Renal pelvis (tissue), 12 donors: Measurements from ENCODE around the gene FAF1. TPM values are rescaled to one million over a fixed set of nuclear protein-coding genes. Genes with fewer than 3 reads are reported as not detected.
"Not testable (repeated sequence)": the region's sequence is repeated elsewhere in the genome, so short reads cannot be mapped to it uniquely, and the experiment has no call there.

Experiments used
- DNase-seq: peaks from one replicate; pipeline ENCODE4 v3.0.0-alpha.2; 2013
- long read RNA-seq, 16 experiments: transcript quantifications; one replicate each; lab custom pipeline, GENCODE V29; 2026
- polyA plus RNA-seq, 3 donors: library from polyadenylated mRNA; unstranded; fragments of 120-200 nt; gene quantifications; one replicate each; pipeline ENCODE4 v1.2.1, GENCODE V29; 2013; ENCODE audit not compliant: insufficient read length in 3 of 3

Gene FAF1
- 10 to 100 TPM; 52.6 to 64.8 (median 58.6) TPM for polyA plus RNA-seq
- long read RNA-seq, donor 1, full-length matches to known transcripts, result 7 of 7 reads
- long read RNA-seq, donor 1, partial matches to known transcripts, result 0 of 7 reads
- long read RNA-seq, donor 1, other reads (novel, unspliced or antisense), result 0 of 7 reads
- long read RNA-seq, donor 2, full-length matches to known transcripts, result 15 of 15 reads
- long read RNA-seq, donor 2, partial matches to known transcripts, result 0 of 15 reads
- long read RNA-seq, donor 2, other reads (novel, unspliced or antisense), result 0 of 15 reads
- long read RNA-seq, donor 3, full-length matches to known transcripts, result 5 of 5 reads
- long read RNA-seq, donor 3, partial matches to known transcripts, result 0 of 5 reads
- long read RNA-seq, donor 3, other reads (novel, unspliced or antisense), result 0 of 5 reads
- long read RNA-seq, donor 4, full-length matches to known transcripts, result 7 of 7 reads
- long read RNA-seq, donor 4, partial matches to known transcripts, result 0 of 7 reads
- long read RNA-seq, donor 4, other reads (novel, unspliced or antisense), result 0 of 7 reads
- long read RNA-seq, donor 5, full-length matches to known transcripts, result 6 of 6 reads
- long read RNA-seq, donor 5, partial matches to known transcripts, result 0 of 6 reads
- long read RNA-seq, donor 5, other reads (novel, unspliced or antisense), result 0 of 6 reads
- long read RNA-seq, donor 6, full-length matches to known transcripts, result 7 of 7 reads
- long read RNA-seq, donor 6, partial matches to known transcripts, result 0 of 7 reads
- long read RNA-seq, donor 6, other reads (novel, unspliced or antisense), result 0 of 7 reads
- long read RNA-seq, donor 7, full-length matches to known transcripts, result 5 of 5 reads
- long read RNA-seq, donor 7, partial matches to known transcripts, result 0 of 5 reads
- long read RNA-seq, donor 7, other reads (novel, unspliced or antisense), result 0 of 5 reads
- long read RNA-seq, donor 8, full-length matches to known transcripts, result 6 of 6 reads
- long read RNA-seq, donor 8, partial matches to known transcripts, result 0 of 6 reads
- long read RNA-seq, donor 8, other reads (novel, unspliced or antisense), result 0 of 6 reads
- long read RNA-seq, donor 9, full-length matches to known transcripts, result 10 of 10 reads
- long read RNA-seq, donor 9, partial matches to known transcripts, result 0 of 10 reads
- long read RNA-seq, donor 9, other reads (novel, unspliced or antisense), result 0 of 10 reads
- long read RNA-seq, donor 10, full-length matches to known transcripts, result 3 of 3 reads
- long read RNA-seq, donor 10, partial matches to known transcripts, result 0 of 3 reads
- long read RNA-seq, donor 10, other reads (novel, unspliced or antisense), result 0 of 3 reads
- long read RNA-seq, donor 11, full-length matches to known transcripts, result 6 of 6 reads
- long read RNA-seq, donor 11, partial matches to known transcripts, result 0 of 6 reads
- long read RNA-seq, donor 11, other reads (novel, unspliced or antisense), result 0 of 6 reads
- long read RNA-seq, donor 12, full-length matches to known transcripts, result 8 of 8 reads
- long read RNA-seq, donor 12, partial matches to known transcripts, result 0 of 8 reads
- long read RNA-seq, donor 12, other reads (novel, unspliced or antisense), result 0 of 8 reads
- long read RNA-seq, donor 13, full-length matches to known transcripts, result 1 of 6 reads
- long read RNA-seq, donor 13, partial matches to known transcripts, result 5 of 6 reads
- long read RNA-seq, donor 13, other reads (novel, unspliced or antisense), result 0 of 6 reads
- long read RNA-seq, donor 14, result 0 reads
- long read RNA-seq, donor 15, full-length matches to known transcripts, result 8 of 8 reads
- long read RNA-seq, donor 15, partial matches to known transcripts, result 0 of 8 reads
- long read RNA-seq, donor 15, other reads (novel, unspliced or antisense), result 0 of 8 reads
- long read RNA-seq, donor 16, full-length matches to known transcripts, result 7 of 7 reads
- long read RNA-seq, donor 16, partial matches to known transcripts, result 0 of 7 reads
- long read RNA-seq, donor 16, other reads (novel, unspliced or antisense), result 0 of 7 reads

DNA sequence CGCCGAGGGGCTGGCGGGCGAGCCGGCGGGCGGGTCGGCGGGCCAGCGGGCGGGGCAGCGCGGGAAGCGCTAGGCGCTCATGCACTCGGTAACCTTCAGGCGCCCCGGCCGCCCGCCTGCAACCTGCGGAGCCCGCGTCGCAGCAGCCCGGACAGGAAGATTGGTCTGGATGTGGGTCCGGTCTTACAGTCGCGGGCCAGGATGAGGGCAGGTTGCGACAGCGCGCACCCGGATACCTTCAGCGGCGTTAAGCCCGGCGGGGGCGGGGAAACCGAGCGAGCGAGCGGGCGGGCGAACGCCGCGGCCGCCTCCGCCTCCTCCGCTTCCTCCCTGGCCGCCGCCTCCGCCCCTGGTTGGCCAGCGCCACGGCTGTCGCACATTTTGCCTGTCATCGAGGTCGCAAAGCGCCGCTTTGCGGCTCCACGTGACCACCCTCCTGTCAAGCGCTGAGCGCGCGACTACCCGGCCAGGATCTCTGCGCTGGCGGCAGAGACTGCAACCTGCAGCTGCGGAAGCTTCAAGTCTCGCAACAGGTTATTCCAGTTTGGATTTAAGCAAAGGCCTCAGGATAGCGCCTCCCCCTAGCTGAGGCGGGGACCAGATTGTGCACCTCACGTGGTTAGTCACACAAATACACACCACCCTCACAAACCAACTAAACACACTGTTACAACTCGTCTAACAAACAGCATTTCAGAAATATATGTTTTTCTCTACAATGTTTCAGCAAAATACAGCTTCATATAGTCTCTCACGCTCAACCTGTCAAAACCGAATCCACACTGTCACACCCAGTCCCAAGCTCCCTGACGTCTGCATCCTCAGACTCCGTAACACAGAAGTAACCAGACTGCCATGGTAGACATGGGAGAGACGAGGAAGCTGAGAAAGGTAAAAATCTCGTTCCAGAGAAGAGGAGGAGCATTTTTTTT is at the start of gene FAF1:
Gene FAF1, minus strand, starts transcription at position 355 of the 932 bp plus-strand sequence. CDS start 456 bp downstream, outside the sequence.
- DNase-seq, result peak; percentile 97

DNA sequence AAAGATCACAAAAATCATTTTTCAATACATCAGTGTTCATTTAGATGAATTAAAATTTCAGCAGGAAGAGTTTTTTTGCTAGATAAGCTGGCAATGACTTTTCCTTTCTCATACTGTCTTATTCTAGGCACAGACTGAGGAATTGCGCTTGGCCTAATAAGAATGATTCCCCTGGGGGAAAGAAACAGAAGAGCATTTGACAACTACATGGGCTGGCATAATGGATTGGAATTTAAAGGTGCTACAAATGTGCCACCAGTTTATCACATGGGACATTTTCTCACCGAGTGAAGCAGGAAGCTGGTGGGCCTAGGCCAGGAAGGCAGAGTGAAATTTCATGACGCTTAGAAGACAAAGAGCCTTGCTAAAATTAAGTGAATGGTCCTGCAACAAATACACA is 49.3 kb upstream of the FAF1 start:
- DNase-seq, result no peak

DNA sequence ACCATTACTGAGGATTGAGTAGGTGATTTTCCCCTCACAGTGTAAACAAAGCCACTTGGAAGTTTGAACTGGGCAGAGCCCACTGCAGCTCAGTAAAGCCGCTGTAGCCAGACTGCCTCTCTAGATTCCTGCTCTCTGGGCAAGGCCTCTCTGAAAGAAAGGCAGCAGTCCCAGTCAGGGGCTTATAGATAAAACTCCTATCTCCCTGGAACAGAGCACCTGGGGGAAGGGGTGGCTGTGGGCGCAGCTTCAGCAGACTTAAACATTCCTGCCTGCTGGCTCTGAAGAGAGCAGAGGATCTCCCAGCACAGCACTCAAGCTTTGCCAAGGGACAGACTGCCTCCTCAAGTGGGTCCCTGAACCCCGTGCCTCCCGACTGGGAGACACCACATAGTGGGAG is 45.5 kb upstream of the FAF1 start:
- not testable (repeated sequence) for DNase-seq

DNA sequence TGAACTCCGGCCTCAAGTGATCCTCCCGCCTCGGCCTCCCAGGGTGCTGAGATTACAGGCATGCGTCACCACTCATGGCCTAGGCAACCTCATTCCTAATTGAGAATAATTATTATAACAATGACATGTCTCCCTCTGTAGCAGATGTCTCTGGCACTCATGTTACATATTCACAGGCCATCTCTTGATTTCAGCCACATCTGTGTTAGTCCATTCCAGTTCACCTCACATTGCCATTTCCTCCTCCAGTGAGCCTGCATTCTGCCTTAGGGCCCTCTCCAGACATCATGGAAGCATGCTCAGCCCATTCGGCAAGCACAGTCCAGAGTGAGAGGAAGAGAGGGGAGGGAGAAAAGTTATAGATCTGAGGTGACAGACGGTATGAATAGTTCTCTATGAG is 42.4 kb upstream of the FAF1 start:
- DNase-seq, result no peak

DNA sequence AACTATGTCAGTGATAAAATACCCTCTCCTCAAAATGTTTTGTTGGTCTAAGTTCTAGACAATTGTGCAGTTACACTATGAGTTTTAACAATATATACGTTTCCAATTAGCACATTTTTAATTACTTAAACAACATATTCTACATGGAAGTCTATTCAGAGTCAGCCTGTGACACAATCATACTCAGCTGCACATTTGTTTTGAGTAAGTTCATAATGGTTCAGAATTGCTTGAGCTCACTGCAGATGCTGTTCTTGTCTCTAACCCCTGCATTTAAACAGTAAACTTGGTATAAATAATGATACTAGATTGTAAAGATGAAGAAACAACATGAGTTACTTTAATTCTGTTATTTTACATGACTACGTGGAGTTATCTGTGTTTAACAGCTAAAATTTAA is 40.6 kb upstream of the FAF1 start:
- no peak for DNase-seq

DNA sequence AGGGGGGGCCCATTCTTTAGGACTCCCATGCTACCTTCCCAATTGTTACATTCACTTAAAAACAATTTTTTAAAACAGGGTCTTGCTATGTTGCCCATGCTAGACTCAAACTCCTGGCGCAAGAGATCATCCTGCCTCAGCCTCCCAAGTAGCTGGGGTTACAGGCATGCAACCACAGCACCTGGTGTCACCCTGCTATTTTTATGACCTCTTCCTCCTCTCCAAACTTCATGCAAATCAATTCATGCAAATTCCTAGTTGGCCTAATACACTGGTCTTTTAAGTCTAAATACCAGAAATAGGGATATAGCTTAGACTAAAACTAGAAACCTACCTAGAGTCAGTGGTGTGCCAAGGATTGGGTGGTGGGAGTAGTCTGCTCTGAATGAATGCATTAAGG is 40.1 kb upstream of the FAF1 start:
- DNase-seq, result no peak

DNA sequence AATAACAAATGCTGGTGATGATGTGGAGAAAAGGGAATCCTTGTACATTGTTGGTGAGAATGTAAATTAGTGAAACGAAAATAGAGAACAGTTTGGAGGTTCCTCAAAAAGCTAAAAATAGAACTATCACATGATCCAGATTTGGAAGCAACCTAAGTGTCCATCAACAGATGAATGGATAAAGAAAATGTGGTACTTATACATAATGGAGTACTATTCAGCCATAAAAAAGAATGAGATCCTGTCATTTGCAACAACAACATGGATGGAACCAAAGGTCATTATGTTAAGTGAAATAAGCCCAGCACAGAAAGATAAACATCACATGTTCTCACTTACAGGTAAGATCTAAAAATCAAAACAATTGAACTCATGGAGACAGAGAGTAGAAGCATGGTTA is 39.3 kb upstream of the FAF1 start:
- not testable (repeated sequence) for DNase-seq

DNA sequence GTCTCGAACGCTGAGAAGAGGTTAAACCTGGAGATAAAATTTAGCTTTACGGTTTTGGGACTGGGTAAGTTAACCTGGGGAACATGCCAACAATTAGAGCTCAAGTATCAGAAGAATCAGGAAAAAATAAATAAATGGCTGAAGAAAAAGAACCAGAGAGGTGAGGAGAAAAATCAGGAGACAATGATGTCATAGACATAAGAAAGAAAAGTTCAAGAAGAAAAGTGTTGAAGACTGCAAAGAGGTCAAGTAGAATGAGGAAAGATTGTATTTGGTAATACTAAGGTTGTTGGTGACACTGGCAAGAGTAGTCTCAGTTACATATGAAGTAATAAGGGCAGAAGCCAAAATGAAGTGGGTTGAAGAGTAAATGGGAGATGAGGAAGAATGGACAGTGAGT is 36.0 kb upstream of the FAF1 start:
- no peak for DNase-seq

DNA sequence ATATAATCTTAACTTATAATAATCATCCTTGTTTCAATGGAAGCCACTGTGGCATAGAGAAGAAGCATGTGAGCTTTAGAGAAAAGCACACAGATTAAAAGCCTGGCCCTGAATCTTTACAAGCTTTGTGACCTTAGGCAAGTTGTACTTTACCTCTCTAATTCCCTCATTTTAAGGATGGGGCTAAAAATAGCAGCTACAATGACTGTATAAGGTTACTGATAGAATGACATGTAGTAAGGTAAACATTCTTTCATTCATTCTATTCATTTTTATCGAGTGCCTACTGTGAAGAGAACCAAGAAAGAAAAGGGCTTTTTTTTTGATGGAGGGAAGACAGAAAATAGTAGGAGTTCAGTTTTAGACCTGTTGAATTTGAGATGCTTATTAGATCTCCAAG is 35.6 kb upstream of the FAF1 start:
- DNase-seq, result no peak

DNA sequence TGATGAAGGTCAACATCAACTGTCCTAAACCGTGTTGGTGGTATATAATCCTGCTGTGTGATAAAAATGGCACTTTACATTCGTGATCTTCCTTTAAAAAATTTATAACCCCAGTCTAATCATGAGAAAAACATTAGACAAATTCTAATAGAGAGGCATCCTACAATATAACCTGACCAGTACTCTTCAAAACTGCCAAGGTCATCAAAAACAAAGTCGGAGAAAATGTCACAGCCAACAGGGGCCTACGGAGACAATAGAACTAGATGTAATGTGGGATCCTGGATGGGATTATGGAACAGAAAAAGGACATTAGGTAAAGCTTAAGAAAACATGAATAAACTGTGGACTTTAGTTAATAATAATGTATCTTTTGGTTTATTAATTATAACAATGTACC is 34.9 kb upstream of the FAF1 start:
- DNase-seq, result no peak

DNA sequence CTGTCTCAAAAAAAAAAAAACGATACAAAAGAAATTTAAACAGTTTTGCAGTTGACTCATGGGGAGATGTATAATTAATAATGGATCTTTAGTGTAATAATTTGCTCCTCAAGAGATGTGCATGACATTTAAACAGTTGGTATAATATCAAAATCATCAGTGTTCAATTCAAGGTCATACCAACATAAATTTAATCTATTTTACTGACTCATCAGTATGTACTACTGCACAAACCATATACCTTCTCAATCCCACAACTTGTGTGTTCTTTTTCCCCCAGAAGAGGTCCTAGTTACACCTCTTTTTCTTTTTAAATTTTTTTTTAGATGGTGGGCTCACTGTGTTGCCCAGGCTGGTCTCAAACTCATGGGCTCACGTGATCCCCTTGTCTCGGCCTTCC is 33.6 kb upstream of the FAF1 start:
- no peak for DNase-seq

DNA sequence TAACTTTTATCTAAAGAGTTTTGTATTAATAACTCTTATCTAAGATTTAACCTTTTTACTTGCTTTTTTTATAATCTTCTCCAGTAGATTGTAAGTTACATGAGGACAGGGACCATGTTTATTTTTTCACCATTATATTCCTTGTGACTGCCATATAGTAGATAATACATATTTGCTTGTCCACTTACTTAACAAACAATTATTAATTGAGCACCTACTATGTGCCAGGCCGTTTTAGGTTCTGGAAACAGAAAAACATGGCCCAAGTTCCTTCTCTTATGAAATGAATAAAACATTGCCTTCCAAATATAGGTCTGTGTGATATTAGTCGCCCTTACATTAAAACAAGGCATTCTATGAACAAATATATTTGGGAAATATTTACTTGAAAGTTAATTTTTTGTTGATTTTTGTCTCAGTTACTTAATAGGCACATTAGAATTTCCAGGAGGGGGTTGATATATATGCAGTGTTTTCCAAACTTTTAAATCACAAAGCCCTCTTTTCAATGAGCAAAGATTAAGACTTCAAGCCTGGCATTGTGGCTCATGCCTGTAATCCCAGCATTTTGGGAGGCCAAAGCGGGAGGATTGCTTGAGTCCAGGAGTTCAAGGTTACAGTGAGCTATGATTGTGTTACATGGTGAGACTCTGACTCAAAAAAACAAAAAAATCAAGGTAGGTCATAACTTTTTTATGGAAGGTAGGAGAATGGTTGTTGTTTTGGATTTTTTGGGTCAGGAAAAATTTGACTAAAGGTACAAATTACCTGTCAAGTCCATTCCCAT is 32.7 kb upstream of the FAF1 start:
- no peak for DNase-seq

DNA sequence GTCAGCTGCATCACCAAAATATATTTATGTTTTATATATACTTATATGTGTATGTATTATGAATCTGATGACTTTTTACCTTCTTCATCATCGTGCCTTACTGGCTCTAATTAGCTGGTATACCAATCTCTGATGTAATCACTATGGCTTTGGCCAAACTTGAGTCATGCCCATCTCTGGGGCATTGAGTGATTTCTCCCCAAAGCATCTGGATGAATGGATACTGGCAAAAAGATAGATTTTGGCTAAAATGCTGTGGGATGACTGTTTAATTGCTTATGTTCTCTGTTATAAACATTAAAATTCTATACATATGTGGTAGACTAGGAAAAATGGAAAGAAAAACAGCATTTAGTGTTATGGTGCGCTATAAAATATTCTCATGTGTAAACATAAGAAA is 29.6 kb upstream of the FAF1 start:
- DNase-seq, result no peak

DNA sequence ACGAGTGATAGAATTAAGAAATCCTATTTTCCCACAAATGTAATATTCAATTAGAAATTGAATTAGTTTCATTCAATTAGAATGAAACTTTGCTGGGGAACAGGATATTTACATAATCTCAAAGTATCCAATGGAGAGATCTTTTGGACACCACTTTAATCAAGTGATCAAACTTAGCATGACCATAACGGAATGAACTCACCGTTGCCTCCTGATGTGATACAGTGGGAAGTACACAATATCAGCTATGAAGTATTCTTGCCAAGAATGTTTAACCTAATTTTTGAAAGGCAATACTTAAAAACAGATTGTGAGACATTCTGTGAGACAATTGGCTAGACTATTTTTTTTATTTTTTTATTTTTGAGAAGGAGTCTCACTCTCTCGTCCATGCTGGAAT is 26.6 kb upstream of the FAF1 start:
- DNase-seq, result no peak

DNA sequence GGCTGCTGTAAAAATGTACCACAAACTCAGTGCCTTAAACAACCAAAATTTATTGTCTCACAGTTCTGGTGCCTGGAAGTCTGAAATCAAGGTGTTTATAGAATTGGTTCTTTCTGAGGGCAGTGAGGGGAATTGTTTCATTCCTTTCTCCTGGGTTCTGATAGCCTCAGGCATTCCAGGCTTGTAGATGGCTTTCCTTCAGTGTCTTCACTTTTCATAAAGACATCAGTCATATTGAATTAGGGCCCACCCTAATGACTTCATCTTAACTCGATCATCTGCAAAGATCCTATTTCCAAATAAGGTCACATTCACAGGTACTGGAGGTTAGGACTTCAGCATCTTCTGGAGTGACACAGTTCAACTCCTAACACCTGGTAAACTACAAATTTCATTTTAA is 25.0 kb upstream of the FAF1 start:
- DNase-seq, result no peak

DNA sequence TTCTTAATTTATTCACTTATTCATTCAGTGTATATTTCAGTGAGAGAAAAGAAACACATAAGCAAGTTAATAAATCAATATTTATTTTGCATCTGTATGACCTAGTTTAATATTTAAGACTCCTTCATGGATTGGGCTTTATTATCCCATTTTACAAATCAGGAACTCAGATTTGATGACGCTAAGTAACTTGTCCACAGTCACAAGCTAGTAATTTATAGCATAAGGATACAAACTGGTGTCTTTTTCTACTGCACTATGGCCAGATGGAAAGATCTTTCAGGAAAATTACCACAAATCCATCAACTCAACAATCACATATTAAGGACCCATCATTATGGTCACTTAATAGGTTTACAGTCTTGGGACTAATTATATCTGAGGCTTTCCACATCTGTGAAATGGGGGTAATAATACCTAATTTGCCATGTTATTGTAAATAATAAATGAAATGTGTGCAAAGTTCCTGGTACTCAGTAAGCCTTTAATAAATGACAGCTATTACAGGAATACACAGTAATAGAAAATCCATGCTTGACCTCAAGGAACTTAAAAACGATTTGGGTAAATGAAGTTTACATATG is 23.2 kb upstream of the FAF1 start:
- DNase-seq, result no peak

DNA sequence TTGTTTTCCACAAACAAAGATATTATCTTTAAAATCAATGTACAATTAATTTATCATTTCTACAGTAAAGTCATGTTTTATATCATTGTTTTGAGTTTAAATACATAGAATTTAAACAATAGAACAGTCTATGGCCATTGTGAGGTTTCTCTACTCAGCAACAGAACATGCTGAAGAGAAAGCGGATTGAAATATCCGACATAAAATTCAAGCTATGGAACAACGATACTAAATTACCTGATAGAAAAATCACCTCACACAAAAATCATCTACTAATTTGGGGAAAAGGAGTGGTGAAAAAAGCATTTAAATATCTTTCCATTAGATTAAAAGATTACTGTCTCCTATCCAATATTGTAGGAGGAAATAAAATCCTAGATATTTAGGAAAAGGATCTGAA is 22.5 kb upstream of the FAF1 start:
- no peak for DNase-seq

DNA sequence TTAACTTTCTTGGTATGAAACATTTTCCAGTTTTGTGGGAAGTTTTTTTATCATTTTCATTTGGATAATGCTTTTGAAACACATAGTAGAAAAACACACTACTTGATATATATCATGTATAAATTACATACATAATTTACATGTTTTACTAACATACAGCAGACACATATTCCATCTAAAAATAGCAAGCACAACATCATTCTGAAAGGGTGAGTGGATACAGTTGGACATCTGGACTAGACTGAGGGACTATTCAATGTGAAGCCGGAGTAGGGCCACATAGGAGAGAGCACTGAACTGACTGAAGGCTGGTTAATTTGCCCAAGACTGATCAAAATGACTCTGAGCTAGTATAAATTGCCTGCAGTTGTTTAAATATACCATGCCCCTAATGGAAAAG is 21.7 kb upstream of the FAF1 start:
- no peak for DNase-seq
